ENCODE data around the gene TRIM34.

Gene TRIM34

GRCh38 chr11:5604896-5605295, 19.9 kb upstream of the TRIM34 start:
- no peak overlapping the region for H3K27ac Mint-ChIP-seq
- H3K4me1 Mint-ChIP-seq (ENCODE audit: low read depth): no peaks in the 10 kb centered on the region
- H3K9me3 Mint-ChIP-seq (ENCODE audit: low read depth): no peaks in the 10 kb centered on the region
- H3K4me3 Mint-ChIP-seq: no peak overlapping the region
- H3K27me3 Mint-ChIP-seq: no peaks in the 10 kb centered on the region
- no peaks in the 10 kb centered on the region for H3K36me3 Mint-ChIP-seq

DNA sequence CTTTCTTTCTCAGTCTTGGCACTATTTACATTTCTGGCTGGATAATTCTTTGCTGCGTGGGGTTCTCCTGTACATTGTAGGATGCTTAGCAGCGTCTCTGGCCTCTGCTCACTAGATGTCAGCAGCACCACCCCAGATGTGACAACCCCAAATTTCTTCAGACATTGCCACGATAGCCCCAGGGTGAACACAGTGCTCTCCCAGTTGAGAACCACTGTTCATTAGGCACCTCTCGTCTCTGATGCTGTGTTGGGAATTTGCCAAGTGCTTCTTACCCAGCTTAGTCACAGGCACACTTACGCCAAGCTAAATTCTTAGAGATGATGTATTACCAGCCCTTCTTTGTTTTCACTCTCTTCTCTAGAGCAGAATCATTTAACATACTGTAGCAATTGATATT, 19.0 kb upstream of the TRIM34 start:
- no peak overlapping the region for H3K27ac Mint-ChIP-seq
- no peaks in the 10 kb centered on the region for H3K36me3 Mint-ChIP-seq
- H3K4me3 Mint-ChIP-seq: no peak overlapping the region
- no peaks in the 10 kb centered on the region for H3K9me3 Mint-ChIP-seq (ENCODE audit: low read depth)
- no peaks in the 10 kb centered on the region for H3K4me1 Mint-ChIP-seq (ENCODE audit: low read depth)
- no peaks in the 10 kb centered on the region for H3K27me3 Mint-ChIP-seq

DNA sequence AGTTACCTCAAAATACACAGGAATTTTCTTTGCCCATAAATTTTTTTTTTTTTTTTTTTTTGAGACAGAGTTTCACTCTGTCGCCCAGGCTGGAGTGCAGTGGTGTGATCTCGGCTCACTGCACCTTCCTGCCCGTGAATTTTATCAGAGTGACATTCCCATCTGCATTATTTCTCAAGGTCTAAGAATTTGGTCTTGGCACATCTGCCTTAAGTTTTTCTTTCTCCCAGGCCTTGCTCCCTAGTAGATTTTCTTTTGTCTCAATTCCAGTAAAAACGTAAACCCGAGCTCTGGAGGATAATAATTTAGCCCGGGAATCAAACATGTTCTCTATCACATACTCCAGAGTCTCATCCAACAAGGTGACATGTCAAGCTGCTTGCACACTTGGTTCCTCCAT, 16.0 kb upstream of the TRIM34 start:
- no peak overlapping the region for H3K27ac Mint-ChIP-seq

DNA sequence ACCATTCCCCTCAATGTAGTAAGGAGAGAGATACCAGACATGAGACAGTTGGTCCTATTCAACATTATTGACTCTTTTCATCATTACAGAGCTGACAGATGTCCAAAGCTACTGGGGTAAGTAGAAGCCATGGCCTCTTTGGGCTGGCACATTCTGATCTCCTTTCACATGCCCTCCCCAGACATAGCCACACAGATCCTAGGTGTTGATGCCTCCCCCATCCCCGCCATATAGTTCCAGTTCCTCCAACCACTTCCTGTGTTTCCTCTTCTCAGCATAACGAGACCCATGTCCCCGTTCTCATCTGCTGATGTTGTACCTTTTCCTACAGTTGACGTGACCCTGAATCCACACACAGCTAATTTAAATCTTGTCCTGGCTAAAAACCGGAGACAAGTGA, 14.4 kb upstream of the TRIM34 start:
- no peak overlapping the region for H3K27ac Mint-ChIP-seq
- H3K9me3 Mint-ChIP-seq (ENCODE audit: low read depth): no peaks in the 10 kb centered on the region
- no peaks in the 10 kb centered on the region for H3K4me1 Mint-ChIP-seq (ENCODE audit: low read depth)
- H3K4me3 Mint-ChIP-seq: no peak overlapping the region
- H3K36me3 Mint-ChIP-seq: no peaks in the 10 kb centered on the region
- H3K27me3 Mint-ChIP-seq: no peaks in the 10 kb centered on the region

More for the DNA sequence above, 16.0 kb upstream of the TRIM34 start:
- Mint-ChIP-seq H3K36me3 (no peaks in the 10 kb centered on the region), H3K4me1 (ENCODE audit: low read depth) (no peaks in the 10 kb centered on the region), H3K27me3 (no peaks in the 10 kb centered on the region), H3K9me3 (ENCODE audit: low read depth) (no peaks in the 10 kb centered on the region), H3K4me3 (no peak overlapping the region)

DNA sequence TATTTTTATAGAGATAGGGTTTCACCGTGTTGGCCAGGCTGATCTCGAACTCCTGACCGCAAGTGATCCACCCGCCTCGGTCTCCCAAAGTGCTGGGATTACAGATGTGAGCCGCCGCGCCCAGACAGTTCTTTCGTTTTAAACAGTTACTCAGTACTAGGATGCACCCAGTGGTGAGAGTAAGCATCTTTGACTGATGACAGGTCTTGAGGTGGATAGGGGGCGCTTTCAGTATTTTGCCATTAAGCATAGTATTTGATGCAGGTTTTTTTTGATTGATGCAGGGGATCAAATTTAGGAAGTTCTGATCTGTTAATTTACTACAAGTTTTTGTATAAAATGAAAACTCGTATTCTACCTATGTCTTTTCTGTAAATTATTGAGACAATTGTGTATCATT, 13.2 kb upstream of the TRIM34 start:
- H3K4me3 Mint-ChIP-seq: no peak overlapping the region
- H3K9me3 Mint-ChIP-seq (ENCODE audit: low read depth): no peaks in the 10 kb centered on the region
- no peaks in the 10 kb centered on the region for H3K4me1 Mint-ChIP-seq (ENCODE audit: low read depth)
- no peak overlapping the region for H3K27ac Mint-ChIP-seq
- H3K36me3 Mint-ChIP-seq: no peaks in the 10 kb centered on the region
- no peaks in the 10 kb centered on the region for H3K27me3 Mint-ChIP-seq

DNA sequence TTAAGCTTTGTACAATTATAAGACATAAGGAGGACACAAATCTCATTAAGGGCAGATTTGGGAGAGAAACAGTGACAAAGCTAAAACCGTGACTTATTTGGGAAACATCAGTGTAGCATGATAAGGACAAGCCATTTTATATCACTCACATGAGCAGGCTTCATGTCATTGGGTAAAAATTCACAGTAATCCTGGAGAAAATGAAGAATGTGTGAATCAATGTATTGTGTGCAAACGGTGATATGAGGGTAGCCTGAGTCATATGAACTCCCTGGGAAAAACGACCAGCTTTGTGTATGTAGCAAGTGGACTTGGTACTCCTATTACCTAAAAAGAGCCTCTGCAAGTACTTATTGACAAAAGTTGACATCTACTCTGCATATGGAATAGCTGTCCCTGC, 6.0 kb upstream of the TRIM34 start:
- Mint-ChIP-seq H3K4me3 (no peak overlapping the region), H3K9me3 (ENCODE audit: low read depth) (no peaks in the 10 kb centered on the region), H3K36me3 (peaks cover 7% of the 10 kb centered on the region), H3K27ac (no peak overlapping the region), H3K4me1 (ENCODE audit: low read depth) (peaks cover 5% of the 10 kb centered on the region), H3K27me3 (no peaks in the 10 kb centered on the region)

DNA sequence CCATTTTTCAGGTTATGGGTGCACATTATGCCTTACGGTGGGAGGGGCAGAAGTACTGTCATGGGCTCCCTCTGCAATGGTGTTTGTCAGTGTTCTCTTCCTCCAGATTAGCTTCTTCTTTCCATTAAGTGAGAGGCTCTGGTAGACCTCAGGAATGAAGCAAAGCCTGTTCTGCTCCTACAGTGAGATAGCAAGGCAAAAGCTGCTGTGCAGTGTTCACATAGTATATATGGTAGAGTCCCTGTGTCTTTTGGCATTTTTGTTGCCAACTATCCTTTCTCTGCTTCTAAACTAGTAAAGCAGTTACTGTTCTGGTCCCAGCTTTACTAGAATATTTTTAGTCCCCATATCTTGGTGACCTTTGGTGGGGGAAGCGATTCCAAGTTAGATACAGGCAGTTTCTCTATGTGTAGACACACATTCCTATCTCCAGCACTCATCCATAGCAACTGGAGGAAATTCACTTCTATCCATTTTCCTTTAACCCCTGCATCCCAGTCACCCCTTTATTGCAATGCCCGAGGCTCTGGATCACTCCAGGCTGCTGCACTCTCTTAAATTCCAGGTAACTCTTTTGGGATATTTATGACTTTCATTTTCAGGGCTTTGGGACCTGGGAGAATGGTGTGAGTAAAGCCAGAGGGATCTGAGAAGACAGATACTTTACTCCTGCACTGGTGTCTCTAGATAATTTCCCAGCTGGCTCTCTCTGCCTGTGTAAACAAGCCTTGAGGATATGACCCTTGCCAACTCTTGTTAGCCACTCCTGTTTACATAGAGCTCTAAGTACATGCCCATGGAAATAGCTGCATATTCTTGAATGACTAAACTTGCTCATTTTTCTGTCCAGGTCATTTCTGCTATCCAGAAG, 3.9 kb upstream of the TRIM34 start:
- H3K4me3 Mint-ChIP-seq: no peak overlapping the region

DNA sequence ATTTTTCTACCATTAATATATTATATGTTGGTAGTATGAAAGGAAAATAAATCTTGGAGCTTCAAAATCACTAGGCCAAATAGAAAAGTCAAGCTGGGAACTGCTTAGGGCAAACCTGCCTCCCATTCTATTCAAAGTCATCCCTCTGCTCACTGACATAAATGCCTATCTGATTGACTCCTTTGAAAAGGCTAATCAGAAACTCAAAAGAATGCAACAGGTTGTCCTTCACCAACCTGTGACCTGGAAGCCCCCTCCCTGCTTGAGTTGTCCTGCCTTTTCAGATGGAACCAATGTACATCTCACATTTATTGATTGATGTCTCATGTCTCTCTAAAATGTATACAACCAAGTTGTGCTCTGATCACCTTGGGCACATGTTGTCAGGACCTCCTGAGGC, 3.2 kb upstream of the TRIM34 start:
- H3K4me3 Mint-ChIP-seq: no peak overlapping the region
- H3K4me1 Mint-ChIP-seq (ENCODE audit: low read depth): peaks cover 28% of the 10 kb centered on the region
- H3K27me3 Mint-ChIP-seq: no peaks in the 10 kb centered on the region
- H3K9me3 Mint-ChIP-seq (ENCODE audit: low read depth): no peaks in the 10 kb centered on the region
- no peak overlapping the region for H3K27ac Mint-ChIP-seq
- H3K36me3 Mint-ChIP-seq: peaks cover 7% of the 10 kb centered on the region

More for the DNA sequence above, 3.9 kb upstream of the TRIM34 start:
- Mint-ChIP-seq H3K27me3 (no peaks in the 10 kb centered on the region), H3K27ac (no peak overlapping the region), H3K36me3 (peaks cover 7% of the 10 kb centered on the region), H3K4me1 (ENCODE audit: low read depth) (peaks cover 22% of the 10 kb centered on the region), H3K9me3 (ENCODE audit: low read depth) (no peaks in the 10 kb centered on the region)

DNA sequence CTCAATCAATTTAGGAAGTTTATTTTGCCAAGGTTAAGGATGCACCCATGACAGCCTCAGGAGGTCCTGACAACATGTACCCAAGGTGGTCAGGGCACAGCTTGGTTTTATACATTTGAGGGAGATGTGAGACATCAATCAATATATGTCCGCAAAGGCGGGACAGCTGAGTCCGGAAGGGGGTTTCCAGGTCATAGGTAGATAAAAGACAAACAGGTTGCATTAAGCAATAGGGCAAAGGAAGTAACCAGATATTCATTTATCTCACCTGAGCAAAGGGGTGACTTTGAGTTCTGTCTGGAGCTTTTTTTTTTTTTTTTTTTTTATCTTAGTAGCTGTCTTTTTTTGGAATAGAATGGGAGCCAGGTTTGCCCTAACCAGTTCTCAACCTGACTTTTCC, 2.0 kb upstream of the TRIM34 start:
- no peaks in the 10 kb centered on the region for H3K27me3 Mint-ChIP-seq
- peaks cover 10% of the 10 kb centered on the region for H3K36me3 Mint-ChIP-seq
- no peak overlapping the region for H3K4me3 Mint-ChIP-seq
- no peaks in the 10 kb centered on the region for H3K9me3 Mint-ChIP-seq (ENCODE audit: low read depth)
- no peak overlapping the region for H3K27ac Mint-ChIP-seq
- peaks cover 40% of the 10 kb centered on the region for H3K4me1 Mint-ChIP-seq (ENCODE audit: low read depth)

GRCh38 chr11:5625281-5625680, 480 bp downstream of the TRIM34 start:
- no peaks in the 10 kb centered on the region for H3K9me3 Mint-ChIP-seq (ENCODE audit: low read depth)
- peak overlapping the region; percentile 93 for H3K4me3 Mint-ChIP-seq
- H3K36me3 Mint-ChIP-seq: peaks cover 10% of the 10 kb centered on the region
- H3K4me1 Mint-ChIP-seq (ENCODE audit: low read depth): peaks cover 45% of the 10 kb centered on the region
- H3K27me3 Mint-ChIP-seq: no peaks in the 10 kb centered on the region
- H3K27ac Mint-ChIP-seq: peak overlapping the region; percentile 48

DNA sequence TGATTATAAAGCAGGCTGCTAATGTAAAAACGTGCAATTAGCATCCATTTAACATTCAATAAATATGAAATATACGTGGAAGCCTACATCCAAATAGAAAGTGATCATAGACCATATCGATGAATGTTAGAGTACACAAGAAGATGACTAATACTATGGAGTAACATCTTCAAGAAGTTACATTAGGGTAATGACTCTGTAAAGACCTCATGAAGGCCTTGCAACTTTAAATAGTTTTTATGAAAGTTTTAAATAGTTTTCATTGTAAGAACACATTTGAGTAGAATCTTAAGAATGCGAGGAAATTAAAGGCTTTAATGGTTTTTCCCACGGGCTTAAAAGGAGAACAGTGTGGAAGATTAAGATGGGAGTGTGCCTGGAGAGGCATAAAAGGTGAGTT, 1.4 kb downstream of the TRIM34 start:
- H3K4me3 Mint-ChIP-seq: peak overlapping the region; percentile 93
- peaks cover 50% of the 10 kb centered on the region for H3K4me1 Mint-ChIP-seq (ENCODE audit: low read depth)
- no peaks in the 10 kb centered on the region for H3K9me3 Mint-ChIP-seq (ENCODE audit: low read depth)
- no peaks in the 10 kb centered on the region for H3K27me3 Mint-ChIP-seq
- peaks cover 10% of the 10 kb centered on the region for H3K36me3 Mint-ChIP-seq
- H3K27ac Mint-ChIP-seq: peak overlapping the region; percentile 48

DNA sequence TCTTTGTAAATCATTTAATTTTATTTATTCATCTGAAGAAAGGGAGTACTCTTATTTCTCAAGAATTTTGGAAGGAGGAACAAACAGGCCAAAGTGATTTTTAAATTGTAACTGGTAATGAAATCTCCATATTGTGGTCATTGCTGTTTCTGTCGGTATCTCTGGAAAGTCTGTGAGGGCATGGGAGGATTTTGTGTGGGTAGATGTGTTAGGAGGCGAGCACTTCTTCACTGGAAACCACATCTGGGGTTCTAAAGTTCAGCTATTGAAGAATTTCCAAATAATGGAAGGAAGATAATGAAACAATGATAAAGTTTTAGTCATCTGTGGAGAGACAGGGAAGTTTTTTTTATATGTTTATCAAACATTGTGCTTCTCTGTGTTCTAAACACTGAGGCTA, 6.6 kb downstream of the TRIM34 start:
- Mint-ChIP-seq H3K9me3 (ENCODE audit: low read depth) (no peaks in the 10 kb centered on the region), H3K27me3 (no peaks in the 10 kb centered on the region), H3K27ac (no peak overlapping the region), H3K4me3 (no peak overlapping the region), H3K4me1 (ENCODE audit: low read depth) (peaks cover 39% of the 10 kb centered on the region), H3K36me3 (peaks cover 18% of the 10 kb centered on the region)

GRCh38 chr11:5631969-5632635, 7.3 kb downstream of the TRIM34 start:
- Mint-ChIP-seq H3K36me3 (peaks cover 18% of the 10 kb centered on the region), H3K27ac (no peak overlapping the region), H3K9me3 (ENCODE audit: low read depth) (no peaks in the 10 kb centered on the region), H3K4me1 (ENCODE audit: low read depth) (peaks cover 33% of the 10 kb centered on the region), H3K27me3 (no peaks in the 10 kb centered on the region), H3K4me3 (no peak overlapping the region)

DNA sequence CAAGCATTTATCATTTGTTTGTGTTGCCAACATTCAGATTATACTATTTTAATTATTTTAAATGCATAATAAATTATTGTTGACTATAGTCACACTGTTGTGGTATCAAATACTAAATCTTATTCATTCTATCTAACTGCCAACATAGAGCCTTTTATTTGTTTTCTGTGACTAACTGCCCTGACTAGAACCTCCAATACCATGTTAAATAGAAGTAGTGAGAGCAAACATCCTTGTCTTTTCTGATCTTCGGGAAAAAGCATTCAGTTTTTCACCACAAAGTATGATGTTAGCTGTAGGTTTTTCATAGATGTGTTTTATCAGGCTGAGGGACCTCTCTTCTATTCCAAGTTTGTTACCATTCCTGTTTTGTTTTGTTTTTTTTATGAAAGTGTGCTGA, 15.2 kb downstream of the TRIM34 start:
- H3K4me3 Mint-ChIP-seq: no peak overlapping the region
- H3K4me1 Mint-ChIP-seq (ENCODE audit: low read depth): no peaks in the 10 kb centered on the region
- no peaks in the 10 kb centered on the region for H3K27me3 Mint-ChIP-seq
- no peak overlapping the region for H3K27ac Mint-ChIP-seq
- H3K9me3 Mint-ChIP-seq (ENCODE audit: low read depth): no peaks in the 10 kb centered on the region
- peaks cover 27% of the 10 kb centered on the region for H3K36me3 Mint-ChIP-seq

- Mint-ChIP-seq H3K27ac (no peak overlapping the region), H3K4me1 (ENCODE audit: low read depth) (no peaks in the 10 kb centered on the region), H3K9me3 (ENCODE audit: low read depth) (no peaks in the 10 kb centered on the region), H3K27me3 (no peaks in the 10 kb centered on the region), H3K4me3 (no peak overlapping the region), H3K36me3 (peaks cover 17% of the 10 kb centered on the region)
Observed at GRCh38 chr11:5643585-5643984, 18.8 kb downstream of the TRIM34 start.

Data from activated naive CD8-positive, alpha-beta T cell (primary cell).